HepG2 (cell line): ENCODE data around the gene SEC24B. TPM values are rescaled to one million over a fixed set of nuclear protein-coding genes. Genes with fewer than 3 reads are reported as not detected.

ENCODE experiments used
- ATAC-seq: fragments of 200-7000 bp; cut with Tn5 transposase; 3 replicates; pipeline ENCODE4 v1.9.1; 2020; ENCODE audit warnings: mild to moderate bottlenecking, moderate library complexity
- BruUV-seq: library from RNA; stranded (reverse); fragments of 400-500 nt; replicated peaks from 2 replicates; lab custom pipeline; 2021; lab: Mats Ljungman, UMichigan
- CTCF ChIA-PET: fragments of 300-600 bp; formaldehyde crosslinking; extraction: SDS; loops from one replicate; lab custom pipeline; 2021; ENCODE audit warnings: low total read pairs, inconsistent platforms, low intra/inter-chr PET ratio; lab: Yijun Ruan, JAX
- POLR2A ChIA-PET: fragments of 350-600 bp; sonication (Branson Sonifier 250); formaldehyde crosslinking; loops from one replicate; lab custom pipeline; 2020; ENCODE audit warnings: antibody characterized with exemption, inconsistent platforms; lab: Yijun Ruan, JAX
- DNase-seq: peaks from one replicate; pipeline ENCODE4 v3.0.0-alpha.2; 2015; ENCODE audit warnings: low spot score
- FAIRE-seq: peaks from 3 replicates; lab custom pipeline; 2011; peaks lifted over from hg19 to GRCh38; lab: Jason Lieb, UNC
- H2AFZ ChIP-seq: one replicate; pipeline ENCODE4 v1.6.1; 2011; ENCODE audit warnings: low read length, inconsistent platforms
- H3K27ac ChIP-seq: fragments of 300-600 bp; 3 replicates; pipeline ENCODE4 v1.8.0; 2011; ENCODE audit warnings: mixed run types, mild to moderate bottlenecking, mixed read lengths, low read length, inconsistent platforms; ENCODE audit not compliant: insufficient read depth; ENCODE audit errors: extremely low read length
- H3K27me3 ChIP-seq, 2 experiments: fragments of 200-600 bp in 1 of 2; 2 replicates in 1 of 2; 3 replicates in 1 of 2; pipeline versions ENCODE4 v1.6.0 to v1.8.0; 2011; ENCODE audit warnings: low read length in 2 of 2, mild to moderate bottlenecking in 2 of 2, moderate library complexity in 2 of 2, inconsistent platforms in 1 of 2; ENCODE audit not compliant: insufficient read depth in 2 of 2, control insufficient read depth in 1 of 2
- H3K36me3 ChIP-seq, 2 experiments: fragments of 200-600 bp in 1 of 2; replicated peaks in 1 of 2; 2 replicates in 1 of 2; 3 replicates in 1 of 2; pipeline versions ENCODE4 v1.5.1 to v1.8.0; 2011; ENCODE audit warnings: low read length in 2 of 2, inconsistent platforms in 1 of 2; ENCODE audit not compliant: insufficient read depth in 2 of 2, control insufficient read depth in 1 of 2
- H3K4me1 ChIP-seq: 2 replicates; pipeline ENCODE4 v1.5.1; 2012; ENCODE audit warnings: low read length, inconsistent platforms; ENCODE audit not compliant: insufficient read depth
- H3K4me2 ChIP-seq: 2 replicates; pipeline ENCODE4 v1.6.0; 2011; ENCODE audit warnings: low read depth, low read length, inconsistent platforms
- H3K4me3 ChIP-seq, 3 experiments: fragments of 200-600 bp in 1 of 3; sonication (generic), shearing (Covaris generic) in 1 of 3; replicated peaks in 1 of 3; 2 replicates each; pipeline ENCODE4 v1.5.1; 2011 to 2016; ENCODE audit warnings: low read length in 3 of 3, inconsistent platforms in 2 of 3, low read depth in 2 of 3, mild to moderate bottlenecking in 2 of 3, control low read depth in 1 of 3, mixed read lengths in 1 of 3; ENCODE audit not compliant: insufficient read depth in 1 of 3
- H3K79me2 ChIP-seq: one replicate; pipeline ENCODE4 v1.6.1; 2011; ENCODE audit warnings: low read length, inconsistent platforms; ENCODE audit not compliant: insufficient read depth
- H3K9ac ChIP-seq: 2 replicates; pipeline ENCODE4 v1.6.0; 2011; ENCODE audit warnings: mild to moderate bottlenecking, low read depth, low read length, inconsistent platforms; ENCODE audit not compliant: insufficient read depth
- H3K9me3 ChIP-seq: 2 replicates; pipeline ENCODE4 v1.5.1; 2012; ENCODE audit warnings: mild to moderate bottlenecking, low read length
- H4K20me1 ChIP-seq: 2 replicates; pipeline ENCODE4 v1.6.0; 2011; ENCODE audit warnings: inconsistent platforms, mild to moderate bottlenecking, low read length, moderate library complexity; ENCODE audit not compliant: insufficient read depth
- KLF15 ChIP-seq: sonication (generic); formaldehyde crosslinking; IDR thresholded peaks from 2 replicates; pipeline ENCODE4 v1.8.1; 2023; ENCODE audit warnings: borderline replicate concordance, mild to moderate bottlenecking, inconsistent platforms, missing genetic modification reagents, mixed read lengths
- MXD3 ChIP-seq: IDR thresholded peaks from 2 replicates; pipeline ENCODE4 v1.6.1; 2016; ENCODE audit warnings: mild to moderate bottlenecking, missing biosample characterization, missing genetic modification reagents
- PRDM4 ChIP-seq: sonication (generic); formaldehyde crosslinking; IDR thresholded peaks from 2 replicates; pipeline ENCODE4 v1.9.0; 2021; ENCODE audit warnings: missing genetic modification reagents, borderline replicate concordance
- RFX1 ChIP-seq: fragments of 450-650 bp; IDR thresholded peaks from 2 replicates; pipeline ENCODE4 v1.6.1; 2017
- SIN3B ChIP-seq: fragments of 150-350 bp; IDR thresholded peaks from 2 replicates; pipeline ENCODE4 v1.6.1; 2014; ENCODE audit warnings: low read length
- SUZ12 ChIP-seq: fragments of 150-350 bp; IDR thresholded peaks from 2 replicates; pipeline ENCODE4 v1.6.1; 2014; ENCODE audit warnings: low read depth, low read length
- ZBTB34 ChIP-seq: sonication (generic); formaldehyde crosslinking; IDR thresholded peaks from 2 replicates; pipeline ENCODE4 v1.8.0; 2022; ENCODE audit warnings: mild to moderate bottlenecking, missing genetic modification reagents
- ZNF382 ChIP-seq: sonication (generic); formaldehyde crosslinking; IDR thresholded peaks from 2 replicates; pipeline ENCODE4 v1.5.0; 2020; ENCODE audit warnings: missing genetic modification reagents, mild to moderate bottlenecking, borderline replicate concordance
- ZNF530 ChIP-seq: sonication (generic); formaldehyde crosslinking; IDR thresholded peaks from 2 replicates; pipeline ENCODE4 v1.5.0; 2020; ENCODE audit warnings: low read depth, mild to moderate bottlenecking, missing genetic modification reagents
- ZNF546 ChIP-seq: sonication (generic); formaldehyde crosslinking; conservative IDR thresholded peaks from 2 replicates; pipeline ENCODE4 v1.8.1; 2023; ENCODE audit warnings: mild to moderate bottlenecking, missing genetic modification reagents
- ZNF598 ChIP-seq: sonication (generic); formaldehyde crosslinking; IDR thresholded peaks from 2 replicates; pipeline ENCODE4 v1.5.1; 2020; ENCODE audit warnings: mild to moderate bottlenecking, missing genetic modification reagents, borderline replicate concordance
- ZNF629 ChIP-seq: sonication (generic); formaldehyde crosslinking; conservative IDR thresholded peaks from 2 replicates; pipeline ENCODE4 v1.5.0; 2020; ENCODE audit warnings: missing genetic modification reagents
- ZNF710 ChIP-seq: sonication (generic); formaldehyde crosslinking; IDR thresholded peaks from 2 replicates; pipeline ENCODE4 v1.5.0; 2020; ENCODE audit warnings: mild to moderate bottlenecking, missing genetic modification reagents, borderline replicate concordance
- WGBS: methylation state at CpG from one replicate; pipeline ENCODE4 v1.1.6; 2017; ENCODE audit warnings: low lambda C conversion rate; 5-methylcytosine and 5-hydroxymethylcytosine counted together
- in situ Hi-C: cut with HindIII; loops from 2 replicates; pipeline ENCODE4 v1.10.0; 2017; ENCODE audit warnings: low pct_unique_long_range_greater_than_20kb; ENCODE audit not compliant: extremely low pct_ligation_motif_present
- intact Hi-C: fragments of 100-400 bp; cut with micrococcal nuclease; formaldehyde crosslinking; loops from one replicate; pipeline ENCODE4 v1.10.0; 2022; ENCODE audit not compliant: unreplicated experiment
- polyA plus RNA-seq, 8 experiments: library from polyadenylated mRNA; depleted of rRNA in 3 of 8; stranded (reverse) in 7 of 8; unstranded in 1 of 8; fragments of >200 nt; fragmentation: Illumina TruSeq in 4 of 8; extraction: Trizol in 4 of 8; gene quantifications; 2 replicates each; pipeline versions ENCODE4 v1.2.1 to v1.2.3, GENCODE V29; 2011 to 2016; ENCODE audit warnings: low read depth in 4 of 8, missing spikeins in 1 of 8, mixed read lengths in 1 of 8; ENCODE audit not compliant: insufficient read depth in 1 of 8
- total RNA-seq, 5 experiments: library from RNA; depleted of rRNA; stranded (reverse); fragments of >200 nt; fragmentation: Illumina TruSeq; extraction: Trizol; gene quantifications; 2 replicates each; pipeline ENCODE4 v1.2.3, GENCODE V29; 2016; ENCODE audit warnings: low read depth in 1 of 5

The SEC24B gene
- total and polyA plus RNA-seq, 2 of the 13 experiments (the other 11 are each of a cell fraction or from before 2014, with no cell fraction given), result 14.6 to 39.0 TPM

DNA sequence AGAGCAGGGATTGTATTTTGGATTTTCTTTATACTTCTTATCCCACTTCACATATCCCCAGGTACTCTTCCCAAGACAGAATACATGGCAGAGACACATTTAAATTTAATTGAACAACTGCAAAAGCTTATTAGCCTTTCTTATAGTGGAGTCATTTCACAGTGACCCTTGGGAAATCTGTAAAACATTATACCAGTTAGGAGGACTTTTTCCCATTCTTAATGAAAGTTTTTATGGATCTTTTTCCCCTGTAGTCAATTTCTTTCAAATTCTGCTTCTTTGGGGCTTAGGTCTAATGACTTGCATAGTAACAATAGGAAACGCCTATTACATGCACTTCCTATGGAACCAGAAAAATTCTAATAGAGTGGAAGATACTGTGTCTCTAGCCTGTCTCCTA lies 111.8 kb downstream of the SEC24B start (continued):
- TF ChIP-seq PRDM4 (no peak), ZNF710 (CRISPR knock-in tag) (no peak)

GRCh38 chr4:109547394-109547793 lies 113.8 kb downstream of the SEC24B start:
- Histone ChIP-seq H3K79me2 (no peaks in the 10 kb centered on the region), H3K9ac (no peak overlapping the region), H3K4me2 (no peak overlapping the region), H3K27me3 (no peaks in the 10 kb centered on the region), H3K4me1 (no peaks in the 10 kb centered on the region), H3K9me3 (no peaks in the 10 kb centered on the region), H3K36me3 (peaks cover 0 to 7% of the 10 kb centered on the region in 2 experiments; a peak in 1 of 5 replicates), H3K4me3 (no peak overlapping the region), H2AFZ (no peak overlapping the region), H3K27ac (no peak overlapping the region), H4K20me1 (no peaks in the 10 kb centered on the region)
- DNase-seq (no peak), FAIRE-seq (no peak), ATAC-seq (no peak; the same call in 2 of the 3 replicates)
- 95% methylated on average over 5 of the region's 5 CpGs for WGBS
- ChIA-PET POLR2A (no interaction called here), CTCF (no interaction called here)
- in situ Hi-C loops (no loop called here), intact Hi-C loops (no loop called here)
- TF ChIP-seq ZNF629 (CRISPR knock-in tag) (no peak), ZNF382 (CRISPR knock-in tag) (no peak), SUZ12 (no peak), RFX1 (no peak), ZBTB34 (CRISPR knock-in tag) (no peak), ZNF530 (CRISPR knock-in tag) (no peak), ZNF598 (CRISPR knock-in tag) (no peak), MXD3 (CRISPR knock-in tag) (no peak), KLF15 (CRISPR knock-in tag) (no peak), ZNF546 (CRISPR knock-in tag) (no peak), SIN3B (no peak)
- no TSS peak for BruUV-seq
